HG02678 (cell line): Measurements from ENCODE around the gene FNDC11.

Source experiments
- ATAC-seq: cut with Tn5 transposase; IDR thresholded peaks from one replicate; pipeline ENCODE4 v1.9.1; 2021; ENCODE audit warnings: mild to moderate bottlenecking, moderate library complexity; ENCODE audit not compliant: unreplicated experiment

FNDC11 gene

GRCh38 chr20:63525185-63525584 is 28.8 kb upstream of the FNDC11 start:
- ATAC-seq = no peak

GRCh38 chr20:63525971-63526370 is 28.0 kb upstream of the FNDC11 start:
- no peak for ATAC-seq

- ATAC-seq = no peak
Observed at GRCh38 chr20:63527184-63527583, 26.8 kb upstream of the FNDC11 start.

GRCh38 chr20:63529180-63529860 is 24.6 kb upstream of the FNDC11 start:
- ATAC-seq = no peak

- ATAC-seq = no peak
Observed at GRCh38 chr20:63529861-63530787, 23.8 kb upstream of the FNDC11 start.

- no peak for ATAC-seq
Observed at GRCh38 chr20:63530788-63531160, 23.2 kb upstream of the FNDC11 start.

GRCh38 chr20:63531686-63532448 is 22.1 kb upstream of the FNDC11 start:
- no peak for ATAC-seq

- no peak for ATAC-seq
Observed at GRCh38 chr20:63532449-63532971, 21.4 kb upstream of the FNDC11 start.

- no peak for ATAC-seq
Observed at GRCh38 chr20:63533388-63533787, 20.6 kb upstream of the FNDC11 start.

- no peak for ATAC-seq
Observed at GRCh38 chr20:63533871-63534393, 20.0 kb upstream of the FNDC11 start.

- no peak for ATAC-seq
Observed at GRCh38 chr20:63534427-63534830, 19.5 kb upstream of the FNDC11 start.

GRCh38 chr20:63534831-63535651 is 18.9 kb upstream of the FNDC11 start:
- ATAC-seq = no peak

GRCh38 chr20:63536241-63536977 is 17.6 kb upstream of the FNDC11 start:
- no peak for ATAC-seq

- no peak for ATAC-seq
Observed at GRCh38 chr20:63536997-63537524, 16.9 kb upstream of the FNDC11 start, which contains the start of gene PTK6. TSS of gene PTK6 (minus strand) at chr20:63537376. CDS start at chr20:63537314, 62 bp downstream.

GRCh38 chr20:63537525-63538203 is 16.3 kb upstream of the FNDC11 start:
- peak; percentile 88 for ATAC-seq

GRCh38 chr20:63538204-63539091 is 15.5 kb upstream of the FNDC11 start:
- ATAC-seq = no peak

- ATAC-seq = no peak
Observed at GRCh38 chr20:63539092-63539430, 14.9 kb upstream of the FNDC11 start.
